ENCODE results near the gene SETBP1. TPM values are rescaled to one million over a fixed set of nuclear protein-coding genes. Genes with fewer than 3 reads are reported as not detected.

The SETBP1 gene
- total RNA-seq, 2 donors from 2014 or later = 17.3 to 20.1 TPM

DNA sequence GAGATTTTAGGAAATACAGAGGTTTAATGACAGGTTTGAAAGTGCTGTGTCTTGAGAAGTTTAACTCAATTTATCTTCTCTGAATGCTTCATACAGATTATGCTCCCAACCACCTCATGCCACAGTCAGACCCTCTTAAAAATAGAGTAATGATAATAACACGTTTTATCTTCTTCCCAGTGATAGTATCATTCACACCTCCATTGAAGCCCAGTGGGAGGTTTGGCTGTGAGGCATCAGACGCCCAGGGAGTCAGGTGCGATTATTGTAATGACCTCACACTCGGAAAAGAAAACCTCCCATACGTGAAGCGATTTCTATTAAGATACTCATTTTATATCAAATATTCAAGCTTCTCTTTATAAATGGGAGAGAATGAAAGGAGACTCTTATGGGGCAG is 366.3 kb downstream of the SETBP1 start:
- no peak for TF ChIP-seq CTCF (conservative IDR thresholded peaks at IDR 0.05)
- no peak overlapping the region for H3K27ac ChIP-seq (ENCODE audit: low read depth, low read length)
- H3K4me1 Mint-ChIP-seq = peaks cover 29% of the 10 kb centered on the region
- WGBS, 2 experiments (ENCODE audit: insufficient coverage in 1 of 2, insufficient read length in 1 of 2) = 55% methylated on average over 3 of the region's 6 CpGs; no CpG with 5 or more reads in 1 of the 2 experiments
- peaks cover 8% of the 10 kb centered on the region for H3K4me1 ChIP-seq (ENCODE audit: control insufficient read depth, insufficient read depth, low read length)
- peaks cover 17% of the 10 kb centered on the region for H3K27me3 Mint-ChIP-seq (ENCODE audit: insufficient read depth)
- peaks cover 8% of the 10 kb centered on the region for H3K36me3 ChIP-seq (ENCODE audit: control insufficient read depth, insufficient read depth, low read length)
- H3K27ac Mint-ChIP-seq = no peak overlapping the region
- H3K4me3 Mint-ChIP-seq = no peak overlapping the region
- H3K9ac ChIP-seq (ENCODE audit: extremely low read depth, low read length, poor library complexity, severe bottlenecking) = no peak overlapping the region
- DNase-seq = peak; percentile 56
- no peaks in the 10 kb centered on the region for H3K9me3 ChIP-seq (ENCODE audit: control insufficient read depth, low read length)
- H3K9me3 Mint-ChIP-seq = no peaks in the 10 kb centered on the region
- H3K27me3 ChIP-seq (ENCODE audit: control insufficient read depth, insufficient read depth, low read length, poor library complexity, severe bottlenecking) = no peaks in the 10 kb centered on the region
- no peaks in the 10 kb centered on the region for H3K36me3 Mint-ChIP-seq (ENCODE audit: low read depth)
- H3K4me3 ChIP-seq (ENCODE audit: low read length) = no peak overlapping the region

DNA sequence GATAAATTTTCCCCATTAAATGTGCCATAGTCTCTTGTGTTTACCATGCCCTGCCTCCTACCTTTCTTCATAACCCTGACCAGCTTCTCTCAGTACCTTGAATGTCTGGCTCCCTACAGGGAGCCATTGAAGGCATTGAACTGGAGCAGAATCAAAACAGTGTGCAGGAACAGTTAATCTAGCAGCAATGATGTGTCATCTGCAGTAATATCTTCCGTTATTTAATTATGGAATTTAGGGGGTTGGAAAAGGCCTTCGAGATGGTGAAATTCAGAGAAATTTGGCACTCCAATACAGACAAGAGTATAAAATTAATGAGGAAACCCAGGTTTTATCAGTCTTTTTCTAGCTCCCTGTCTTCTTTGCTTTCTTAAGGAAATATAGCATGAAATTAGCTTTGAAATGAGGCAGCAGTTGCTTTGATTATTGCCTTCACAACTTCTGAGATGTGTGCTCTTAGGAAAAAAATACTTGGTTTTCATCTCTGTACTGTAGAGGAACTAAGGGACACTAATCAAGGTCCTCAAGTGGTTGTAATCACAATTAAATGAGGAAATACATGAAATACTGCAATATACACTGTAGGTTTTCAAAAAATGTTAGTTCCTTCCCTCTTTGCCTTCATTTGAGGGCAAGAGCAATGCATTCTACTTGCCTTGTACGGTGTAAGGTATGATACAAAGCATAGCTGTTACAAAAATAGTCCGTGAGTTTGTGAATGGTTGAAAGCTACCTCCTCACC is 369.1 kb downstream of the SETBP1 start:
- Histone ChIP-seq H3K9ac (ENCODE audit: extremely low read depth, low read length, poor library complexity, severe bottlenecking) (no peak overlapping the region), H3K27ac (ENCODE audit: low read depth, low read length) (no peak overlapping the region), H3K9me3 (ENCODE audit: control insufficient read depth, low read length) (no peaks in the 10 kb centered on the region), H3K36me3 (ENCODE audit: control insufficient read depth, insufficient read depth, low read length) (peaks cover 8% of the 10 kb centered on the region), H3K4me3 (ENCODE audit: low read length) (no peak overlapping the region), H3K4me1 (ENCODE audit: control insufficient read depth, insufficient read depth, low read length) (peaks cover 8% of the 10 kb centered on the region), H3K27me3 (ENCODE audit: control insufficient read depth, insufficient read depth, low read length, poor library complexity, severe bottlenecking) (no peaks in the 10 kb centered on the region)
- no peak for TF ChIP-seq CTCF (conservative IDR thresholded peaks at IDR 0.05)
- Mint-ChIP-seq H3K27ac (no peak overlapping the region), H3K36me3 (ENCODE audit: low read depth) (no peaks in the 10 kb centered on the region), H3K9me3 (no peaks in the 10 kb centered on the region), H3K4me1 (peaks cover 26% of the 10 kb centered on the region), H3K4me3 (no peak overlapping the region), H3K27me3 (ENCODE audit: insufficient read depth) (peaks cover 9% of the 10 kb centered on the region)
- 97 to 100% methylated on average over 2 to 3 of the region's 4 CpGs for WGBS, 2 experiments (ENCODE audit: insufficient coverage in 1 of 2, insufficient read length in 1 of 2)
- DNase-seq = no peak

DNA sequence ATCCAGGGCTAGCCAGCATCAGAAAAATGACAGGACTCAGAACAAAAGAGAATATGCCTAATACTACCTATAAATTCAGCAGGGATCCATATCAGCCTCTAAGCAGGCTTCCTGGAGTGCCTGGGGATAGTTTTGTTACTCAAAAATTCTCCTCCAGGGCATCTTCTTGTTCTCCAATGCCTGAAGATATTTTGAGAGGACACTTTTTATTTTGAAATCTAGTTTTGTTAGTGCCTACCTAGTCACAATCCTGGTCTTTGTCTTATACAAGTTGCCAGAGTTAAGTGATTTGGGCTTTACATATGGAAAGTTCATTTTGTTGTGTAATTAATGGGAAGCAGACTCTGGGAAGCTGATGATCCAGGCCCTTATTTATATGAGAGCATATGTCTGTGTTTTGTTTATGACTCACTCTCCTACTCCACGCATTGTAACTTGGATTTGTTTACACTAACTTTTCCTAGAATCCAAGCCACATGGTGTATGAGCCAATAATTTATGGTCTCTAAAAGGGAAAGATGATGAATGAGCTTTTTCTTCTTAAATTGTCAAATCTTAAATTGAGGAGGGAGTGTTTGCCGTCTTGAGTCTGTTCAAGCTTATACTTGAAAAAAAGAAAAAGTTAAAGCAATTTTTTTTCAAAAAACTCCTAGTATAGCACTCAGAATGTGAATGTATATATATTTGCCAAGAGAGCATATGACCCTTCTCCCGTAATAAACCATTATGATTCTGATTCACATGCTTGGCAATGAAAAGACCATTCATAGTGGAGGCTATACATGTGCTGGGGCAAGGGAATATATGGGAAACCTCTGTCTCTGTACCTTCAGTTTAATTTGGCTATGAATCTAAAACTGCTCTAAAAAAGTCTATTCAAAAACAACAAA is 370.3 kb downstream of the SETBP1 start:
- H3K36me3 Mint-ChIP-seq (ENCODE audit: low read depth) = no peaks in the 10 kb centered on the region
- Histone ChIP-seq H3K36me3 (ENCODE audit: control insufficient read depth, insufficient read depth, low read length) (peaks cover 8% of the 10 kb centered on the region), H3K9ac (ENCODE audit: extremely low read depth, low read length, poor library complexity, severe bottlenecking) (no peak overlapping the region), H3K9me3 (ENCODE audit: control insufficient read depth, low read length) (no peaks in the 10 kb centered on the region), H3K4me1 (ENCODE audit: control insufficient read depth, insufficient read depth, low read length) (peaks cover 8% of the 10 kb centered on the region), H3K27ac (ENCODE audit: low read depth, low read length) (no peak overlapping the region), H3K4me3 (ENCODE audit: low read length) (no peak overlapping the region), H3K27me3 (ENCODE audit: control insufficient read depth, insufficient read depth, low read length, poor library complexity, severe bottlenecking) (no peaks in the 10 kb centered on the region)
- DNase-seq = no peak
- H3K4me3 Mint-ChIP-seq = no peak overlapping the region
- no peak overlapping the region for H3K27ac Mint-ChIP-seq
- WGBS, 2 experiments (ENCODE audit: insufficient coverage in 1 of 2, insufficient read length in 1 of 2) = 92% methylated on average over 2 of the region's 3 CpGs; no CpG with 5 or more reads in 1 of the 2 experiments
- no peak for TF ChIP-seq CTCF (conservative IDR thresholded peaks at IDR 0.05)
- no peaks in the 10 kb centered on the region for H3K9me3 Mint-ChIP-seq
- peaks cover 24% of the 10 kb centered on the region for H3K4me1 Mint-ChIP-seq
- peaks cover 2% of the 10 kb centered on the region for H3K27me3 Mint-ChIP-seq (ENCODE audit: insufficient read depth)

Measured in endodermal cell (in vitro differentiated cells).